Activated CD4-positive, alpha-beta T cell treated with anti-CD3 and anti-CD28 coated beads for 48 hours (primary cell): ENCODE results near the gene ID4.
"Not testable (repeated sequence)": the region's sequence is repeated elsewhere in the genome, so short reads cannot be mapped to it uniquely, and the experiment has no call there.

Experiments used
- DNase-seq: peaks from one replicate; pipeline ENCODE4 v3.0.0-alpha.2; 2020

ID4 gene

DNA sequence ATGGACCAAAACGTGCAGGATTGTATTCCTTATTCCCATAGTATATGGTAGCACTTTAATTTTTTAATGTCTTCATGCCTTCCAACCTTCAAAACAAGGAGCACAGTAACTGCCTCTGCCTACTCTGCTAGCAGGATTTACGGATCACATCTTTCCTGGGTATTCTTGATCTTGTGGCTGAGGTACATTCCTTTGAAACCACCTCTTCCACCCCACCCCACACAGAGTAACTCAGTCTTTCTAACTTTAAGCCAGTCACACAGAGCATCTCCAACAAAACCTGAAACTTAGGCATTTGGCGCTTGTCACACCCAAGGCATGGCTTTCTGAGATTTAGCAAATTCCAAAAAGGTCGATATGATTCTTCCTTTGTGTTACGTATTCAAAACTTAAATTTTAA lies 2.3 kb upstream of the ID4 start:
- no peak for DNase-seq

DNA sequence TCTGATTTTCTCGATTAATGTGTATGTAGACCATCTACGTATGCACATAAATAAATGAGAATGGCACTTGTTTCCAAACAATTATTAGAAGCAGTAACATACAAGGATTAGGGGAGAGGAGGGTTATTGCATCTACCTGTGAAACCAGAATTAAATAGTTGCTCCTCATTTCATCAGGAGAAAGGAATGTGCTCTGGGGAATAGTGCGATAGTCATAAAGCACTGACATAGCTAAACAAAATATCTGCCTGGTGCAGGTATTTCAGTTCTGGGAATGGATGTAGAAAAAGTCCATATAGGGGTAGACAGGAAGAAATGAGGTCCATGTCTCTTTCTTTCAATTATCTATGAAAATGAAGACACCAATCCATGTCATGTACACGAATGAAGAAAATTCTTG lies 1.6 kb upstream of the ID4 start:
- no peak for DNase-seq

GRCh38 chr6:19837511-19838441 lies 606 bp downstream of the ID4 start:
- peak; percentile 4 for DNase-seq

GRCh38 chr6:19838442-19839236 lies 1.5 kb downstream of the ID4 start:
- DNase-seq, result peak; percentile 2

- no peak for DNase-seq
These were observed 2.0 kb downstream of the ID4 start for GRCh38 chr6:19839237-19839546.

DNA sequence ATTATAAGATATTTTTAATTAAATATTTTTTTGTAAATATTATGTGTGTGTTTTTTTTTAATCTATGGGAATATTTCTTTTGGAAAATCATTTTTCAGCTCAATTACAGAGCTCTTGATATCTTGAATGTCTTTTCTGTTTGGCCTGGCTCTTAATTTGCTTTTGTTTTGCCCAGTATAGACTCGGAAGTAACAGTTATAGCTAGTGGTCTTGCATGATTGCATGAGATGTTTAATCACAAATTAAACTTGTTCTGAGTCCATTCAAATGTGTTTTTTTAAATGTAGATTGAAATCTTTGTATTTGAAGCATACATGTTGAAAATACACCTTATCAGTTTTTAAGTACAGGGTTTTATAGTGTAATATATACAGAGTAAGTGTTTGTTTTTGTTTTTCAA lies 2.6 kb downstream of the ID4 start:
- no peak for DNase-seq

GRCh38 chr6:19841181-19841580 lies 4.0 kb downstream of the ID4 start:
- DNase-seq, result no peak

GRCh38 chr6:19842030-19842615 lies 5.0 kb downstream of the ID4 start:
- no peak for DNase-seq

DNA sequence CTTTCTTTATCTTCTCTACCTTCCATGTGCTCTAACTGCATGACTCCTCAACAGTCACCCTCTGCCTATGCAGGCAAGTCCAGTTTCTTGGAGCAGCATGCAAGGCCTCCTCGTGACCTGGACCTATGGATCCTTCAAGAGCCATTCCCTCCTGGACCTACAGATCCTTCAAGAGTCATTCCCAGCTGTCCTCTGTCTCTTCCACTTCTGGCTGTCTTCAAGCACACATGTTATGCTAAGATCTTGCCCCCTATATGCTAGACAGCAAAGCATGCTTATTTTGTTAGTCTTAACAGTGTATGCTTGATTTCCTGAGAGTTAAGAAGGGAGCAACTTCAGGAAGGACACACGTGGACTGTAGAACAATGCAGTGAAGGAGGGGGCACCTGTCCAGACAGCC lies 7.5 kb downstream of the ID4 start:
- DNase-seq, result no peak

- DNase-seq, result no peak
These were observed 8.3 kb downstream of the ID4 start for GRCh38 chr6:19845266-19846041.

- no peak for DNase-seq
These were observed 11.4 kb downstream of the ID4 start for GRCh38 chr6:19848465-19849029.

DNA sequence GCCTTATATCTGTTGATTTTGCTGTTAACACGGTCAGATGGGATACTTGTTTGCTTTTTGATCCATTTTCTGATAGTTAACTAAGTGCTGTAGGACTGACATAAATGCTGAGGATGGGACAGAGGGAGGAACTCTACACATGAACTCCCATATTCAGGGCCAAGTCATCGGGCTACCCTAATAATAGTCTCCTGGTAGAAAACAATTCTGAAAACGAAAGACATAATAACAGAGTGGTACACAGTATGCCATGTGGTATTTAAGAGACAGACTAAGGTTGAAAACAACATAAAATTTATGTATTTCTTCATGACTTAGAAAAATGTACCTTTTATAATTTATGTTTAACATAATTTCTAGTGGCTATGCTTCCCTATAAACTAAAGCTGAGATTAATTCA lies 12.0 kb downstream of the ID4 start:
- no peak for DNase-seq

GRCh38 chr6:19849755-19850154 lies 12.6 kb downstream of the ID4 start:
- DNase-seq, result no peak

GRCh38 chr6:19851241-19852089 lies 14.3 kb downstream of the ID4 start:
- DNase-seq, result no peak

DNA sequence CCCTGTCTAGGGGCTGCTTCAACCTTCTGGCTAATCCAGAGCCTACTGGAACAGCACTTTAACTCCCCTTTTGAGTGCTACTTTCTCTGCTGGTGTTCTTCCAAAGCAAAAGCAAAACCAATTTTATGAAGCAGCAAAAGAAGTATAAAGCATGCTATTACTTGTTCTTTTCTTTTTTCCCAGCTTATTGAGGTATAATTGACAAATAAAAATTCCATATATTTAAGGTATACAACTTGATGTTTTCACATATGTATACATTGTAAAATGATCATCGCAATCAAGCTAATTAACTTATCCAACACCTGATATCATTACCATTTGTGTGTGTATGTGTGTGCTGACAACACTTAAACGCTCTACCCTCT lies 14.9 kb downstream of the ID4 start:
- DNase-seq, result no peak

DNA sequence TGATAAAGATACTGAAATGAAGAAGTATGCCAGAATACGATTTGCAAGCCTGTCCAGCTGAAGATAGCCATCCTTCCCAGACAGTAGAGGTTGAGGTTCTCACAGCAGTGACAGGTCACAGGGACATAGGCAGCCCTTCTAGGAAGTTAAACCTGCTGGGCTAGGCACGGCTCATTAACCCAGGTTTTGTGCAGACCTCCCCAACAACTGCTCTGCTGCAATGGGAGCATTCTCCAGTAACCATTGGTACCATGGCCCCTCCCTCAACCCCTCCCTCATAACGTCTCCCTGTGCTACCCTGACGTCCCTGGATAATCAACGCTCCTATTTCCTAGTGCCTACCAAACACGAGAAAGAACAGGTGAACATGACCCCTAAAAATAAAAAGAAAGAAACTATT lies 15.8 kb downstream of the ID4 start:
- DNase-seq, result no peak

DNA sequence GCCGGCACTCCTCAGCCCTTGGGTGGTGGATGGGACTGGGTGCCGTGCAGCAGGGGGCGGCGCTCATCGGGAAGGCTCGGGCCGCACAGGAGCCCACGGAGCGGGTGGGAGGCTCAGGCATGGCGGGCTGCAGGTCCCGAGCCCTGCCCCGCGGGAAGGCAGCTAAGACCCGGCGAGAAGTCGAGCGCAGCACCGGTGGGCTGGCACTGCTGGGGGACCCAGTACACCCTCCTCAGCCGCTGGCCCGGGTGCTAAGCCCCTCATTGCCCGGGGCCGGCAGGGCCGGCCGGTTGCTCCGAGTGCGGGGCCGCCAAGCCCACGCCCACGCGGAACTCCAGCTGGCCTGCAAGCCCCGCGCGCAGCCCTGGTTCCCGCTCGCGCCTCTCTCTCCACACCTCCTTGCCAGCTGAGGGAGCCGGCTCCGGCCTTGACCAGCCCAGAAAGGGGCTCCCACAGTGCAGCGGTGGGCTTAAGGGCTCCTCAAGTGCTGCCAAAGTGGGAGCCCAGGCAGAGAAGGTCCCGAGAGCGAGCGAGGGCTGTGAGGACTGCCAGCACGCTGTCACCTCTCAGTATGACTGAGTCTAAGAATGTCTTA lies 17.3 kb downstream of the ID4 start:
- DNase-seq, result not testable (repeated sequence)

DNA sequence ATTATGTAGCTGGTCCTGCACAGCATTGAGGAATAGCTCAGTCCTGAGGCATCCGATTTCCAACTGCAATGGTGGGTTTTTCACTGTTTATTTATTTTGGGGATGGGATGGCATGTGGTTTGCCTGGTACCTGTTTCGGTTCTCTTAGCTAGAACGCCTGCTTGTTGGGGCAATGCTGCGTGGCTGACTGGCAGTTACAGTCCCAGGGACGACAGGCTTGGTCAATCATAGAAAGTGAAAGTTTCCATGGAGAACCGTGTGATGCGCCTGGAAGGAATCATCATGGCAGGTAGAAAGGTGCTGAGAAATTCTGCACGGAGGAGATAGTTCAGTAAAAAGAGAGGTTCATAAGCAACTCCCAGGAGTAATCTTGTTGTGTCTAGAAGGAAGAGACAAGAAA lies 18.4 kb downstream of the ID4 start:
- DNase-seq, result no peak

GRCh38 chr6:19857139-19857538 lies 20.0 kb downstream of the ID4 start:
- DNase-seq, result no peak

DNA sequence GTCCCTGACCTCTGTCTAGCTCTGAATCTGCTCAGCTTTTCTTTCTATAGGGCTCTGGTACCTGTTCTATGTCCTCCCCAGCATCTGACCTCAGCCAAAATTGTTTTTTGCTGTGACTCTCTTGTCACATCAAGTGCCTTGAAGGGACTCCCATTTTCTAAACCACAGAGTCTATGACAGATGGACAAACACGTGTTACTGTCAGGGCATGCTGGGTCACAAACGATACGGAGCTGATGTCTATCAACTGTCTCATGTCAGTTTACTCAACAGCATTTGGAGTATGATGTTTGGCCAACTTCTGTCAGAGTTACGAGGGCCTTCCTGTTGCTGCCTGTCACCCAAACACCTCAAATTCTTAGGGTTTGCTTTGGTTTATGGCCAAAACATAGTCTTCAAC lies 20.5 kb downstream of the ID4 start:
- no peak for DNase-seq

DNA sequence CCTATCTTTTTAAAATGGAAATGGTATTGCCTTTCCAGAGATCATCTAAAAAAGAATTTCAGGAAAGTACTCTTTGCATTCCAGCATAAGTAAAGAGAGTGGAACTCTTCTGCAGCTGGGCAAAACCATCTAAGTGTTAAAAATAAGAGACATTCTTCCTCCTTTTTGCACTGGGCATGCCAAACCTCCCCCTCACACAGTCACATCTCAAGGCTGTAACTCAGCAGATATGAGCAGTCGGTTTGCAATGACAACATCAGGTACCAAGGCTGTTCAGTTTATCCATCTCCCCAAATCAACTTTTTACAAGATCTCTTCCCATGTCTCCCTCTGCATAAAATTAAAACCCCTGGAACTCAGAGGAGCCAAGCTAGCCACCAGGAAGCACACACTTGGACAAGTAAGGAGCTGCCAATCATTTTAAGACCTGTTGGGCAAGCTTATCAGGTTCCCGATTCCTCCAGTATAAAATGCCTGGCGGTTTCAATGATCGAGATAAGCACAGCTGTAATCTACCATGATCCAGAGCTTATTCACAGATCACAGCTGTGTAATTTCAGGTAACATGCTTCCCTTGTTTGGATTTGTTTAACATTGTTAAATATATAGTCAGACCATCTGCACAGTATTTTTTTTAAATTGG lies 23.2 kb downstream of the ID4 start:
- no peak for DNase-seq
